Breast epithelium (tissue), 3 donors: ENCODE measurements around the gene MED14.

Experiments used
- POLR2A ChIP-seq: fragments of 450-650 bp; IDR thresholded peaks from one replicate; pipeline ENCODE4 v1.6.1; 2016; ENCODE audit warnings: antibody characterized with exemption, mild to moderate bottlenecking, moderate library complexity
- POLR2AphosphoS5 ChIP-seq, 3 donors: sonication (generic); formaldehyde crosslinking; IDR thresholded peaks; one replicate each; pipeline ENCODE4 v1.6.1; 2017; ENCODE audit warnings: antibody characterized with exemption in 3 of 3
- TF ChIP-seq, protein P1 (sequence below), 3 donors: fragments of 450-650 bp; IDR thresholded peaks; one replicate each; pipeline ENCODE4 v1.5.1; 2016 to 2017; ENCODE audit warnings: antibody characterized with exemption in 3 of 3, mild to moderate bottlenecking in 3 of 3, moderate library complexity in 3 of 3

DNA sequence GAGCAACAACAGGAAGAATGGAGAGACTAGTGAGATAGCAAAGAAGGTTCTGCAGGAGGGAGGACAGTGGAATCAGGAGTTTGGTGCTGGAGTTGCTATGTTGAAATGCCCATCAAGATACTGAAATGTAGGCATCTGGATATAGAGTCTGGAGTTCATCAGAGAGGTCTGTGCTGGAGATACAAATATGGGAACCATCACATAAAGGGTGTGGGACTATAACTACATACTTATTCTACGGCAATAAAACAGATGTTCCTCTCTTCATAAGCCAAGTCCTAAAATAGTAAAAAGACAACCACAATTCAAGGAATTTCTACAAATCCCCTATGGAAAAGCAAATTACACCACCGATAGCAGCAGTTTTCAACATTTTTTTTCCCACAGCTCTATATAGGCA, 1.6 kb downstream of the MED14 start:
- TF ChIP-seq POLR2A: no peak
- no peak for TF ChIP-seq POLR2AphosphoS5 (IDR thresholded peaks at IDR 0.05)
- TF ChIP-seq, protein P1, sequence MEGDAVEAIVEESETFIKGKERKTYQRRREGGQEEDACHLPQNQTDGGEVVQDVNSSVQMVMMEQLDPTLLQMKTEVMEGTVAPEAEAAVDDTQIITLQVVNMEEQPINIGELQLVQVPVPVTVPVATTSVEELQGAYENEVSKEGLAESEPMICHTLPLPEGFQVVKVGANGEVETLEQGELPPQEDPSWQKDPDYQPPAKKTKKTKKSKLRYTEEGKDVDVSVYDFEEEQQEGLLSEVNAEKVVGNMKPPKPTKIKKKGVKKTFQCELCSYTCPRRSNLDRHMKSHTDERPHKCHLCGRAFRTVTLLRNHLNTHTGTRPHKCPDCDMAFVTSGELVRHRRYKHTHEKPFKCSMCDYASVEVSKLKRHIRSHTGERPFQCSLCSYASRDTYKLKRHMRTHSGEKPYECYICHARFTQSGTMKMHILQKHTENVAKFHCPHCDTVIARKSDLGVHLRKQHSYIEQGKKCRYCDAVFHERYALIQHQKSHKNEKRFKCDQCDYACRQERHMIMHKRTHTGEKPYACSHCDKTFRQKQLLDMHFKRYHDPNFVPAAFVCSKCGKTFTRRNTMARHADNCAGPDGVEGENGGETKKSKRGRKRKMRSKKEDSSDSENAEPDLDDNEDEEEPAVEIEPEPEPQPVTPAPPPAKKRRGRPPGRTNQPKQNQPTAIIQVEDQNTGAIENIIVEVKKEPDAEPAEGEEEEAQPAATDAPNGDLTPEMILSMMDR (IDR thresholded peaks at IDR 0.05): no peak
